DND-41 (cell line): ENCODE measurements around the gene F11.

ENCODE experiments used
- ATAC-seq: fragments of 200-7000 bp; cut with Tn5 transposase; 3 replicates; pipeline ENCODE4 v1.9.1; 2021; ENCODE audit warnings: low read depth; ENCODE audit not compliant: insufficient read depth
- DNase-seq: peaks from one replicate; pipeline ENCODE4 v3.0.0-alpha.2; 2020
- H2AFZ ChIP-seq: 2 replicates; pipeline ENCODE4 v1.6.0; 2012; ENCODE audit warnings: low read depth, low read length
- H3K27ac ChIP-seq: 2 replicates; pipeline ENCODE4 v1.5.1; 2012; ENCODE audit warnings: low read length, inconsistent platforms
- H3K27me3 ChIP-seq: fragments of 200-600 bp; sonication (generic); 2 replicates; pipeline ENCODE4 v1.6.0; 2012; ENCODE audit warnings: low read length, mild to moderate bottlenecking, inconsistent platforms; ENCODE audit not compliant: insufficient read depth, poor library complexity
- H3K36me3 ChIP-seq: 2 replicates; pipeline ENCODE4 v1.5.1; 2012; ENCODE audit warnings: low read length, inconsistent platforms; ENCODE audit not compliant: insufficient read depth
- H3K4me1 ChIP-seq: 2 replicates; pipeline ENCODE4 v1.5.1; 2012; ENCODE audit warnings: mild to moderate bottlenecking, low read length; ENCODE audit not compliant: insufficient read depth
- H3K4me2 ChIP-seq: 2 replicates; pipeline ENCODE4 v1.6.0; 2012; ENCODE audit warnings: mild to moderate bottlenecking, moderate library complexity, low read length, inconsistent platforms; ENCODE audit not compliant: insufficient read depth
- H3K4me3 ChIP-seq, 2 experiments: fragments of 200-600 bp in 1 of 2; shearing (Covaris generic) in 1 of 2; 2 replicates each; pipeline ENCODE4 v1.5.1; 2012 to 2016; ENCODE audit warnings: inconsistent platforms in 2 of 2, low read length in 2 of 2, mild to moderate bottlenecking in 2 of 2, low read depth in 1 of 2, moderate library complexity in 1 of 2
- H3K79me2 ChIP-seq: 2 replicates; pipeline ENCODE4 v1.6.0; 2012; ENCODE audit warnings: low read length, inconsistent platforms; ENCODE audit not compliant: insufficient read depth
- H3K9ac ChIP-seq: 2 replicates; pipeline ENCODE4 v1.6.0; 2012; ENCODE audit warnings: low read depth, mild to moderate bottlenecking, inconsistent platforms, low read length, moderate library complexity
- H3K9me3 ChIP-seq: 2 replicates; pipeline ENCODE4 v1.5.1; 2012; ENCODE audit warnings: low read length, moderate library complexity, mild to moderate bottlenecking, inconsistent platforms; ENCODE audit not compliant: insufficient read depth, severe bottlenecking
- H4K20me1 ChIP-seq: 2 replicates; pipeline ENCODE4 v1.6.0; 2012; ENCODE audit warnings: low read length; ENCODE audit not compliant: insufficient read depth
- CTCF ChIP-seq: IDR thresholded peaks from 2 replicates; pipeline ENCODE4 v1.5.1; 2012; ENCODE audit warnings: borderline replicate concordance, low read length, moderate library complexity, mild to moderate bottlenecking; ENCODE audit not compliant: poor library complexity, severe bottlenecking; ENCODE audit errors: extremely low read depth
- EZH2 ChIP-seq: IDR thresholded peaks from 3 replicates; pipeline ENCODE4 v1.6.1; 2012; ENCODE audit warnings: borderline replicate concordance, low read depth, mild to moderate bottlenecking, moderate library complexity, low read length, inconsistent platforms; ENCODE audit not compliant: severe bottlenecking

Gene F11

GRCh38 chr4:186255122-186255521 lies 10.9 kb upstream of the F11 start:
- Histone ChIP-seq H3K4me3 (no peak overlapping the region), H4K20me1 (no peaks in the 10 kb centered on the region), H3K27me3 (no peaks in the 10 kb centered on the region), H3K36me3 (no peaks in the 10 kb centered on the region), H3K27ac (no peak overlapping the region), H3K79me2 (no peaks in the 10 kb centered on the region), H3K4me1 (no peaks in the 10 kb centered on the region), H3K9me3 (no peaks in the 10 kb centered on the region), H3K9ac (no peak overlapping the region), H2AFZ (no peak overlapping the region), H3K4me2 (no peak overlapping the region)
- DNase-seq (no peak), ATAC-seq (no peak)
- TF ChIP-seq EZH2: no peak
- no peak for TF ChIP-seq CTCF

- Histone ChIP-seq H3K79me2 (no peaks in the 10 kb centered on the region), H3K4me1 (no peaks in the 10 kb centered on the region), H3K9me3 (no peaks in the 10 kb centered on the region), H4K20me1 (no peaks in the 10 kb centered on the region), H3K4me2 (no peak overlapping the region), H2AFZ (no peak overlapping the region), H3K36me3 (no peaks in the 10 kb centered on the region), H3K9ac (no peak overlapping the region), H3K4me3 (no peak overlapping the region), H3K27me3 (no peaks in the 10 kb centered on the region), H3K27ac (no peak overlapping the region)
- TF ChIP-seq EZH2 (no peak), CTCF (no peak)
- DNase-seq (no peak), ATAC-seq (no peak)
Measured at GRCh38 chr4:186258216-186258811, 7.7 kb upstream of the F11 start.

- no peak for ATAC-seq
- Histone ChIP-seq H4K20me1 (no peaks in the 10 kb centered on the region), H3K4me3 (no peak overlapping the region), H3K4me2 (no peak overlapping the region), H3K4me1 (no peaks in the 10 kb centered on the region), H3K27ac (no peak overlapping the region), H3K27me3 (no peaks in the 10 kb centered on the region), H3K36me3 (no peaks in the 10 kb centered on the region), H2AFZ (no peak overlapping the region), H3K9me3 (no peaks in the 10 kb centered on the region), H3K79me2 (no peaks in the 10 kb centered on the region), H3K9ac (no peak overlapping the region)
- TF ChIP-seq CTCF (no peak), EZH2 (no peak)
- no peak for DNase-seq
Measured at GRCh38 chr4:186260117-186260503, 5.9 kb upstream of the F11 start.
